HG02763 (cell line): Measurements from ENCODE around the gene OR1J2.
"Not testable (repeated sequence)": the region's sequence is repeated elsewhere in the genome, so short reads cannot be mapped to it uniquely, and the experiment has no call there.

Experiments
- ATAC-seq: cut with Tn5 transposase; IDR thresholded peaks from one replicate; pipeline ENCODE4 v1.9.1; 2021; ENCODE audit warnings: mild to moderate bottlenecking, moderate library complexity; ENCODE audit not compliant: unreplicated experiment

Gene OR1J2

DNA sequence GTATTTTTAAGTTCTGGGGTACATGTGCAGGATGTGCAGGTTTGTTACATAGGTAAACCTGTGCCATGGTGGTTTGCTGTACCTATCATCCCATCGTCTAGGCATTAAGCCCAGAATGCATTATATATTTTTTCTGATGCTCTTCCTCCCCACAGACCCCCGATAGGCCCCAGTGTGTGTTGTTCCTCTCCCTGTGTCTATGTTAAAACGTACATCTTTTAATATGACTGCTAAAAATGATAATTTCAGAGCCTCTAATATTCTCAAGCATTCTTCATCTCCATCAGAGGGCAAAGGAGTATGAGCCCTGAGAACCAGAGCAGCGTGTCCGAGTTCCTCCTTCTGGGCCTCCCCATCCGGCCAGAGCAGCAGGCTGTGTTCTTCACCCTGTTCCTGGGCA, at the start of gene OR1J2:
TSS of gene OR1J2 (plus strand) at position 301 of the 400 bp plus-strand sequence. CDS start at position 301, 0 bp downstream.
- no peak for ATAC-seq

DNA sequence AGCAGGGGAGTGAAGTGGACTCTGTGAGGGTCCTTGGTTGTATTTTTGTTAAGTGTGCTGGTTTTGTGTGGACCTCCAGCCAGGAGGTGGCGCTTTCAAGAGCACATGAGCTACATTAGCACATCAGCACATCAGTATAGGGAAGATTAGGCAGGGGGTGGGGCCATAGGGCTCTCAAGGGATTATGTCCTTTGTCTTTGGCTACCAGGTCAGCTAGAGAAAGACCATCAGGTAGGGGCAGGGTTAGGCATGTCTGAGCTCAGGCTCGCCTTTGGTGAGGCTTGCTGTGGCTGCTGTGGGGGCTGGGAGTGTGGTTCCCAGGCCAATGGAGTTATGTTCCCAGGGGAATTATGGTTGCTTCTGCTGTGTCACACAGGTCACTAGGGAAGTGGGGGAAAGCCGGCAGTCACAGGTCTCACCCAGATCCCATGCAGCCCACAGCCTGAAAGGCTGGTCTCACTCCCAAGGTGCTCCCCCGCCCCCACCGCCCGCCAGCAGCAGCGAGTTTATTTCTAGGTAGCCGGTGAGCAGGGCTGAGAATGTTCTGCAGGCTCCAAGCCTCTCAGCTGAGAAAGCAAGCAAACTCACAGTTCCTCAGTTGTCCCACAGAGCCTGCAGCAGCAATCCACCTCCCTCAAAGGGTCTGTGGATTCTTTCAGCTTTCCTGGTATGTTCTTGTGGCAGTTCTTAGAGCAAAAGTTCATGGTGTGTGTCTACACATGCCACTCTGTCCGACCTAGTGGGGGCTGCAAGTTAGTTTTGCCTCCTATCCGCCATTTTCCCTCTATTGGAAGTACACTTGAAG, 46.6 kb upstream of the OR1J2 start:
- peak; percentile 77 for ATAC-seq

DNA sequence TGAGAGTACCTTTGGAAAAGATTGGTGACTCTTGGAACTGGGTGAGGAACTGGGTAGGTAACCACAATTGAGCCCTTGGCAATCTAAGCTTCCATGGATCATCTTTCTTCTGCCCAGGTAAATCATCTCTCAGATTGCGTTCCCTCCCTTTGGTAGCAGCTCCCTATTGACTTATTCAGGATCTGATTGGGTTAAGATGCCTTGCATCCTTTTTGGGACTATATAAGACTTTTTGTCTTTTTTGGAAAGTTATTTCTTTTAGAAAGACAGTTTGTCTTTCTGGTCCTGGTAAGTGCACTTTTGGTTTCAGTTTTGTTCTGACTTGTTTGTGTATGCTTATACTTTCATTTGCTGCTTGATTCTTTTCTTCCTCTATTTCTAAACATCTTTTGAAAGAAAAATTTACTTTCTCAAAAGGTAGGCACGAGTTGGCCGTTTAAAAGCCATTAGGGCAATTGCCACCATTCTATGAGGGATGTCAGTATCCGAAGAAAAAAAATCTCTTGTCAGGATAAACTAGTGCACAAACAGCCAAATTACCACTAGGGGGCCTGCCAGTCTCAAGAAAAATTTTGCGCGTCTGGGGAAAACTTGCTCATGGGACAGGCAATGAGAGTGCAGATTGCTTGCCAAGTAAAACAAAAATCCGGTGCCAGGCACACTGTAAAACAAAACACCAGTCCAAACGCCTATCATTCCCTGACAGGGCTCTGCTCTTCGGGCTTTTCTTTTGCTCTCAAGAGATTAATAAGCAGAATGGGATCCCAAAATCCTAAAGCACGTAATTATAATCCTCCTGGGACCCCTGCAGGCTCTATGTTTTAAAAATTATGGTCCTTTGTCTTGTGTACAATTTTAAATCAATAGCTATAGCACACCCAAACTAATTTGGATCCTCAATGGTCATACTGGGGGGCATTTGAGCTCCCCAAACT, 45.7 kb upstream of the OR1J2 start:
- peak; percentile 65 for ATAC-seq

GRCh38 chr9:122466456-122466855, 44.1 kb upstream of the OR1J2 start:
- no peak for ATAC-seq

- ATAC-seq, result no peak
These were observed 41.9 kb upstream of the OR1J2 start for GRCh38 chr9:122468735-122469134.

- no peak for ATAC-seq
These were observed 36.0 kb upstream of the OR1J2 start for GRCh38 chr9:122474561-122474960.

DNA sequence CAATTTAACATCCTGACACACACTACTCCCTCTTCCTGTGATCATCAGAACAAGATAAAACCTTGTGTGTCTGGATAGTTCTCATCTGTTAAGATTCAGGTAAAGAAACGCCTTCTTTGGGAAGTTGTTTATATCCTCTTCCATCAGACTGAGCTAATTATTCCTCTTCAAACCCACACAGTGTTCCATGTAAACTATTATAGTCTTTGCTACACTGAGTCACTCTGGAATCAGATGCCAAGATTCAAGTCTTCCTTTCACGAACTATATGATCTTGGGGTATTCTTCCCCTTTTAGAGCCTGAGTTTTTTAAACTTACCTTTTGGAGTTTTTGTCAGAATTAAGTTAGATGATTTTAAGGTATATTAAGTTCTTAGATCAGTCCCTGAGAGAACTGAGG, 34.9 kb upstream of the OR1J2 start:
- ATAC-seq, result no peak

GRCh38 chr9:122477346-122477745, 33.3 kb upstream of the OR1J2 start:
- ATAC-seq, result no peak

- no peak for ATAC-seq
These were observed 32.8 kb upstream of the OR1J2 start, which contains the start of gene OR1J1 for GRCh38 chr9:122477826-122478225. OR1J1 (minus strand) TSS chr9:122477926; CDS start chr9:122477926, 0 bp downstream.

DNA sequence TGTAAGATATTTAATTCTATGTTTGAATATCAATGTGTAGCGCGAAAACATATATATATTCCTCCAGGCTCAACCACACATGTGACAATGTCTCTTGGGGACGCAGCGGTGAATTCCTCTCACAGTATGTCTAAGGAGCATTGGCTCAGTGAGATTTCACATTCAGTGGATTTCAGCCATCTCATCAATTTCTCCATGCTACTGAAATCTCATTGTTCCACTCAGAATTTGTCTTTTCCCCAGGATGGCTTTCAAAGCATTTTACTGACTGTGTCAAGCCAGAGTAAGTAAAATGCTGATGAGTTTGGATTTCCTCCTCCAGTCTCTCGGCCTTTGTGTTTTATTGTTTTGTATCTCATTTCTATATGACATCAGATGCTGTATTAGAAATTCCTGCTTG, 31.5 kb upstream of the OR1J2 start:
- no peak for ATAC-seq

GRCh38 chr9:122498883-122499288, 11.7 kb upstream of the OR1J2 start:
- no peak for ATAC-seq

DNA sequence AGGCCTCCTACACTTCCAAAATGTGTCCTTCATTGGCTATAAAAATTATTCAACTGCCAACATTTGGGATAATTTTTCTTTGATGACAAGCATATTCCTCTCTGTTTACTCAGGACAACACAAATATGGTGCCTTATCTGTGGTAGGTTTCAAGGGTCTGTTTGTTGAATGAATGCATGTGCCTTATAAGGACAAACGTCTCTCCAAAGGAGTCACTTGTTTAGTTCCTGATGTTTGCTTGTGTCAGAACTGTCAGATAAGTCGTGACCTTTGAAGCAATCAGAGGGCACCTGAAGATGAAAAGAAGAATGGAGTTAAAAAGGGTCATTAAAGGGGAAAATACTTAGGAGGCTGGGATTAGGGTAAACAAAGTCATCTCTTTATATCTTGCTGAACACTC, 3.6 kb upstream of the OR1J2 start:
- no peak for ATAC-seq

DNA sequence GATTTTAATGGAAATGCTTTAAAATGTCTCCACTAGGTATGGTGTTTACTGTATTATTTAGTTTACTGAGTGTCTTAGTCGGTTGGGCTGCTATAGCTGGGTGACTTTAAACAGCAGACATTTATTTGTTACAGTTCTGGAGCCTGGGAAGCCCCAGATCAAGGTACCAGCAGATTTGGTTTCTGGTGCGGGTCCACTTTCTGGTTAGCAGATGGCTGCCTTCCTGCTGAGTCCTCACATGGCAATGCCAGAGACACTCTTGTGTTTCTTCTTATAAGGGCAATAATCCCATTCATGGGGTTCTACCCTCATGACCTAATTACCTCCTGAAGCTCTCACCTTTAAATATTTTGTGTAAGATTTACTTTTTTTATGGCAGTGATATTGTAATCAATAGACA, 7.6 kb downstream of the OR1J2 start:
- ATAC-seq, result no peak

DNA sequence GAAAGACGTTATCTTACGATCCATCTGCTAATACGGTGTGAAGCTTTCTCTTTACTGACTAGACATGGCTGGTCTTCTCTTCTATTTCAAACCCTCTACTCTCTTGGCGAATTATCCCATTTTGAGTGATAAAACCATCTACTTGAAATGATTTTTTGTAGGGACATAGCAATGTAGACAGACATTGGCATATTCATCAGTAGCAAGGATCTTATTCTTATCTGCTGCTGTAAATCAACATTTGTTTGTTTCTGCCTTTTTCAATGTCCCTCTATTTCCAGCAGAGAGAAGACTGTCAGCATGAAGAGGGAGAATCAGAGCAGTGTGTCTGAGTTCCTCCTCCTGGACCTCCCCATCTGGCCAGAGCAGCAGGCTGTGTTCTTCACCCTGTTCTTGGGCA, 8.2 kb downstream of the OR1J2 start, which contains the start of gene OR1J4:
TSS of gene OR1J4 (plus strand) at position 301 of the 400 bp plus-strand sequence. CDS start at position 301, 0 bp downstream.
- ATAC-seq, result no peak

GRCh38 chr9:122519376-122519775, 8.8 kb downstream of the OR1J2 start:
- ATAC-seq, result no peak

- ATAC-seq, result no peak
These were observed 16.0 kb downstream of the OR1J2 start for GRCh38 chr9:122526602-122527001.

GRCh38 chr9:122527193-122527592, 16.6 kb downstream of the OR1J2 start, which contains the start of gene OR1N1:
OR1N1 (minus strand) TSS chr9:122527293; CDS start chr9:122527293, 0 bp downstream.
- no peak for ATAC-seq

GRCh38 chr9:122531157-122531556, 20.6 kb downstream of the OR1J2 start:
- not testable (repeated sequence) for ATAC-seq

GRCh38 chr9:122536134-122536533, 25.5 kb downstream of the OR1J2 start:
- no peak for ATAC-seq

GRCh38 chr9:122537066-122537465, 26.5 kb downstream of the OR1J2 start:
- not testable (repeated sequence) for ATAC-seq

DNA sequence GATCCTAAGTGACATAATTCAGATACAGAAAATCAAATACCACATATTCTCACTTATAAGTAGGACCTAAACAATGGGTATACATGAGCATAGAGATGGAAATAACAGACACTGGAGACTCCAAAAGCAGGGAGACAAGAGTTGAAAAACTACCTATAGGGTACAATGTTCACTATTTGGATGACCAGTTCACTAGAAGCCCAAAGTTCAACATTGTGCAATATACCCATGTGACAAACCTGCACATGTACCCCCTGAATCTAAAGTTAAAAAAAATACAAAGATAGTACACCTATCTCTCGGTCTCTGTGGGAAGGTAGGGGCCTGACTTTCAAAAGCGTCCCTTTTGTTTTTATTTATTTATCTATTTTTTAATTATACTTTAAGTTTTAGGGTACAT, 28.2 kb downstream of the OR1J2 start:
- no peak for ATAC-seq
